ENCODE results near the gene CCDC89.
"Not testable (repeated sequence)": the region's sequence is repeated elsewhere in the genome, so short reads cannot be mapped to it uniquely, and the experiment has no call there.

The CCDC89 gene

DNA sequence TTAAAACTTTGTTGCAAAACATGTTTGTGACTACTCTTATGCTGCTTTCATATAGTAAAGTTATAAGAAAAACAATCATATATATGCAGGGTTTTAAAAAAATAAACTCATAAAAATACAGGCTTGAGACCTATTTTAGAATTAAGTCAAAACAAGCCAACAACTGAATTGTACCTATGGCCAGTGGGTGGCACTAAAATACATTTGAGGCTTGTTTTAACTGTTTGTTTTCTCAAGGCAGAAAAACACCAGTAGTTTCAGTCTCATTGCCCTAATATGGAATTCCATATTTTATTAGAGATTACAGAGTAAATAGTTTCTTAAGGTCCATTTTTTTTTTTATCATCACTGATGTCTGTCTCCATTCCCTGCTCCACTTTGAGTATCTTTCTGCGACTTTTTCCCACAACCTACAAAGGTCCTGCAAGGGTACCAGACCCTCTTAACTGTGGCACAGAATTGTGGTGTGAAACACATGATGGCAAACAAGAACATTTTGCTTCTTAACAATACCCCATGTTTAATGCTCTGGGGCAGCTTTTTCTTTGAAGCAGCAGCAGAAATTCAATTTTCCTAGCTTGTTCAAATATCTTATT, 8.5 kb upstream of the CCDC89 start:
- peak; percentile 77 for DNase-seq (ENCODE audit: low spot score)

GRCh38 chr11:85685125-85685819, 723 bp downstream of the CCDC89 start:
- DNase-seq (ENCODE audit: low spot score): peak; percentile 29

GRCh38 chr11:85682330-85683305, 3.4 kb downstream of the CCDC89 start:
- DNase-seq (ENCODE audit: low spot score): peak; percentile 38

DNA sequence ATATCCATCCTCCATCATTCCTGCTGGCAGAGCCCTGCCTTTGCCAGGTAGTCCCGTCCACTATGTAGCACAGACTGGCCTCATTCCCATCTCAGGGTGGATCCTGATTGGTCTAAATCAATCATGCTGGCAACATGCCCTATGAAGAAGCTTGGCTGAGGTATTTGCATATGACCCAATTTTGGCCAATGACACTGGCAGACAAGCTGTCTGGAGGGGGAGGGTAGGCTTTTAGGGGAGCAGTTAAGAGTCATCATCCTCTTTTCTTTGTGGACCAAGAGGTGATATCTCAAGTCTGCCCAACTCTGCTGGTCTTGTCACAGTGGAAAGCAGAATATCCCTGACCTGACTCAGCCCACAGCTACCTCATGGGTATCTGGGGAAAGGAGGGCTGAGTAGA, 5.1 kb downstream of the CCDC89 start:
- no peak for DNase-seq (ENCODE audit: low spot score)

GRCh38 chr11:85679576-85679975, 6.4 kb downstream of the CCDC89 start:
- DNase-seq (ENCODE audit: low spot score): no peak

DNA sequence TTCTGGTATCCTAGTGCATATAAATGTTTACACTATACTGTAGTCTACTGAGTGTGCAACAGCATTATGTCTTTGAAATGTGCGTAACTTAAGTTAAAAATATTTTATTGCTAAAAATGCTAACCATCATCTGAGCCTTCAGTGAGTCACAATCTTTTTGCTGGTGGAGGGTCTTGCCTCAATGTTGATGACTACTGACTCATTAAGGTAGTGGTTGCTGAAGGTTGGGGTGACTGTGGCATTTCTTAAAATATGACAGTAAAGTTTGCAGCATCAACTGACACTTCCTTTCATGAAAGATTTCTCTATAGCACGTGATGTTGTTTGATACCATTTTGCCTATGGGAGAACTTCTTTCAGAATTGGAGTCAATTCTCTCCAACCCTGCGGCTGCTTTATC, 12.6 kb downstream of the CCDC89 start:
- DNase-seq (ENCODE audit: low spot score): no peak

DNA sequence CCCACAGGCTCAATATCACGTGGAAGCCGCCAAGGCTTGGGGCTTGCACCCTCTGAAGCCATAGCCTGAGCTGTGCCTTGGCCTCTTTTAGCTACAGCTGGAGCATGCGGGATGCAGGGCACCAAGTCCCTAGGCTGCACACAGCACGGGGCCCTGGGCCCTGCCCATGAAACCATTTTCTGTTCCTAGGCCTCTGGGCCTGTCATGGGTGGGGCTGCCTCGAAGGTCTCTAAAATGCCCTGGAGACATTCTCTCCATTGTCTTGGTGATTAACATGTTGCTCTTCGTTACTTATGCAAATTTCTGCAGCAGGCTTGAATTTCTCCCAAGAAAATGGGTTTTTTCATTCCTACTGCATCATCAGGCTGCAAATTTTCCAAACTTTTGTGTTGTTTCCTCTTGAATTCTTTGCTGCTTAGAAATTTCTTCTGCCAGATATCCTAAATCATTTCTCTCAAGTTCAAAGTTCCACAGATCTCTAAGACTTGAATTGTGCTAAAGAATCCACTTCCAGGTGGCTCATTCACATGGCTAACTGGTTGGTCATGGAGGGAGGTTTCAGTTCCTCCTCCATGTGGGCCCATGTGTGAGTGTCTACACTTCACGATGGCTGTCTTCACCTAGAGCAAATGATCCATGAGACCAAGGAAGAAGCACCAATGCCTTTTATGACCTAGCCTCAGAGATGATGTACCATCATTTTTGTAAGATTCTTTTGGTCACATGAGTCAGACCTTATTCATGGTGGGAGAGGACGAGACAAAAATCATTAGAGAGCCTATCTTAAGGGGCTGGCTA, 13.7 kb downstream of the CCDC89 start:
- DNase-seq (ENCODE audit: low spot score): no peak

DNA sequence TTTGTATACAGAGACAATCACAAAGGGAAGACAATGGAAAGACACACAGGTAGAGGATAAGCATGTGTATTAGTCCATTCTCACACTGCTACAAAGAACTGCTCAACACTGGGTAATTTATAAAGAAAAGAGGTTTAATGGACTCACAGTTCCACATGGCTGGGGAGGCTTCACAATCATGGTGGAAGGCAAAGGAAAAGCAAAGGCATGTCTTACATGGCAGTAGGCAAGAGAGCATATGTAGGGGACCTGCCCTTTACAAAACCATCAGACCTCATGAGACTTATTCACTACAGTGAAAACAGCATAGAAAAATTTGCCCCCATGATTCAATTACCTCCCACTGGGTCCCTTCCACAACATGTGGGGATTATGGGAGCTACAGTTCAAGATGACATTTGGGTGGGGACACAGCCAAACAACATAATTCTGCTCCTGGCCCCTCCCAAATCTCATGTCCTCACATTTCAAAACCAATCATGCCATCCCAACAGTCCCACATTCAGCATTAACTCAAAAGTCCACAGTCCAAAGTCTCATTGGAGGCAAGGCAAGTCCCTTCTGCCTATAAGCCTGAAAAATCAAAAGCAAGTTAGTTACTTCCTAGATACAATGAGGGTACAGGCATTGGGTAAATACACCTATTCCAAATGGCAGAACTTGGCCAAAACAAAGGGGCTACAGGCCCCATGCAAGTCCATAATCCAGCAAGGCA, 14.9 kb downstream of the CCDC89 start:
- DNase-seq (ENCODE audit: low spot score): not testable (repeated sequence)

DNA sequence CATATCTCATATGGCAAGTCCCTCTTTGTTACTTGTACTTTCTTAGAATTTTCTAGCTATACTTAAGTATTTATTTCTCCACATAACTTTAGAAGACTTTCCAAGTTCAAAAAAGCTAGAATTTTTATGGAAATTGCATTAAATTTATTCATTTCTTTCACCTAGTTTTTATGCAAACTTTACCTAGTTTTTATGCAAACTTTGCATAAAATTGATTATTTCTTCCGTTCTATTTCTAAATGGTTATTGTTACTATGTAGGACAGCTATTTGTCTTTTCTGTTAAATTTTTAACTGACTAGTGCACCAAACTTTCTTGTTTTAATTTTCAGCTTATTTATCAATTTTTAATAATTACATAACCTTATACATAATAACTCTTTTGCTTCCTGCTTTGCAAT, 17.8 kb downstream of the CCDC89 start:
- no peak for DNase-seq (ENCODE audit: low spot score)

- DNase-seq (ENCODE audit: low spot score): no peak
These were observed 19.3 kb downstream of the CCDC89 start for GRCh38 chr11:85666687-85667086.

DNA sequence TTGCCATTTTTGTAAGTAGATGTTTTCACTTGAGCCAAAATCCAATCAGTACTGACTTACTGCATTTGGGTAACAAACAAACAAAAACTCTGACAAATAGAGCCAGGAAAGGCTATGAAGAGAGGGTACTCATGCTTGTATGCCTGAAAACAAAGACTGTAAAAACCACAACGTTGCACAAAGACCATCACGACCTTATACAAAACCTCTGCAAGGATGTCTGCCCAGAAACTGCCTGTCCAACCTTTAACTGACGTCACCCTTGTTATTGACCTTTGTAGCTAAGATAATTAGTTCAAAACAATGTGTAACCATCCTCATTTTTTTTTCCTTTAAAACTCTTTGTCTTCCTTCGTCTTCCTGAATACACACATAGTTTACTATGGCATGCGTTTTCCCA, 20.3 kb downstream of the CCDC89 start:
- DNase-seq (ENCODE audit: low spot score): no peak

- DNase-seq (ENCODE audit: low spot score): peak; percentile 96
These were observed 21.1 kb downstream of the CCDC89 start, which contains the start of gene CREBZF for GRCh38 chr11:85664615-85665481. Gene CREBZF (minus strand): TSS chr11:85665129. CDS start chr11:85664875, 254 bp downstream.

- DNase-seq (ENCODE audit: low spot score): peak; percentile 74
These were observed 22.0 kb downstream of the CCDC89 start for GRCh38 chr11:85663753-85664614.

DNA sequence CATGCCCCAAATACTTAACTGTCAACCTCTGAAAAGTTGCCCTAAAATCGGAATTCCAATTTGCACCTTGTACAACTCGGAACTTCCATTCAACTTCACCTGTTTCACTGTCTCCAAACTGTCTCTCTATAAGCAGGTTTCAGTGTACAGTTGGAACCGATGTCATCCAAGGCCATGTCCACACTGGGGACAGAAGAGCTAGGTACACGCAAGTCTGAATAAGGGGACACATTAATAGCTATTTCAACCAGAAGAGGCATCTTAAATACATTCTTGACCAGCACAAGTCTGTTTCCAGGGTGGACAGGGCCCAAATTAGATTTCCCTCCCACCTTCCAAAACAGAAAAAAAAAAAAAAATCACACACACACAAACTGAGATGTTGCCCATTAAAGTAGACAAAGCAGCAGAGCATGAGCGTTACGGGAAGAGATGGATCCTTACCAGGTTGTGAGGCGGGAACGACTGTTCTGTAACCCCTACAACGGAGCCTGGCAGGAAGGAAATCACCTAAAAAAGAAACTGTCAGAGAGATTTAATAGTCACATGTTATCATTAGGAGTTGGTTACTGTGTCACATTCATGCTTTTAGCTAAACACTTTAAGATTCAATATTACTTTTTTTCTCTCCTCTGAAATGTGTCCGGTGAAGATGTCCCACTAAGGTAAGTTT, 22.8 kb downstream of the CCDC89 start:
- DNase-seq (ENCODE audit: low spot score): no peak

DNA sequence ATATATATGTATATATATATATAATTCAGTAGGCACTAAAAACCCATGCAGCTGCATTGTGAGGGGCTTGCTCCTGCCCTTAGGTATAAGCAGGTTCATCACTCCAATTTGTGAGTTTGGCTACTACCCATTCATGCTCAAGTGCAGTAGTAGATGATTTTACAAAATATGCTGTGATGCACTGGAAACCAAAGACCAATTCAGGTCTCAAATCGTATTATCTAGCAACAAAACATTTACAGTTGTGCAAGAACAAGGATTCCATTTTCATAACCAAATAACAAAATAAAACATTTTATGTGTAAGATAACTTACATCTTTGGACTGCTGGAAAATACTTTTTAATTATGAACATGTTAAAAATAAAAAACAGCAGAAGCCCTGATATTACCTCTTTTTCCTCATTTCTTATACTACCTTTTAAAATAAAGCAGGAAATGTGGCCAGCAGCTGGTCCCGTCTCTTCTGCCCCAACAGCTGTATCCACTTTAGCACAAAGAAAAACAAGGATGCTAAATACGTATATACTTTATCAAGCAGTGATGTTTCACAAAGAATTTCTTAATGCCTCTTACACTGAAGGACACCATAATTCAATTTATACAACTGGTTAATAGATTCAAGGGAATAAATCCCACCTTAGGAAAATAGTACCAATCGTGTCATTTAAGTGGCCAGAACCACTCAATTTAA, 23.9 kb downstream of the CCDC89 start:
- DNase-seq (ENCODE audit: low spot score): no peak

DNA sequence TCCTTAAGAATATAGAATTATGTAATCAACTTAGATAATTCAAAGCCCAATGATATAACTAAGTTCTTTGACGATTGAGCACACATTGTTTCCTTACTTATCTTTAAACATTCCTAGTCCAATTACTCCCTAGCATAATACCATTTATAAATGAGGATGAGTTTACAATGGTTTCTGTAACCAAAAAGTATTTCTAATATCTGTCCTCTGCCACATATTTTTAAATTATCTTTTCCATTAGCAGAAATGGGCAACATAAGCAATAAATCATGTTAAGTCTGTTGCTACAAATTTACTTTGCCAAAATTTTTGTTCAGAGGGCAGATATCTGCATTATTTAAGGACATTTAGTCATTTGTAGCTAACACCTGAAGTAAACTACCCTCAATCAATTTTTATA, 27.8 kb downstream of the CCDC89 start:
- no peak for DNase-seq (ENCODE audit: low spot score)

GRCh38 chr11:85656777-85657176, 29.2 kb downstream of the CCDC89 start:
- DNase-seq (ENCODE audit: low spot score): no peak

DNA sequence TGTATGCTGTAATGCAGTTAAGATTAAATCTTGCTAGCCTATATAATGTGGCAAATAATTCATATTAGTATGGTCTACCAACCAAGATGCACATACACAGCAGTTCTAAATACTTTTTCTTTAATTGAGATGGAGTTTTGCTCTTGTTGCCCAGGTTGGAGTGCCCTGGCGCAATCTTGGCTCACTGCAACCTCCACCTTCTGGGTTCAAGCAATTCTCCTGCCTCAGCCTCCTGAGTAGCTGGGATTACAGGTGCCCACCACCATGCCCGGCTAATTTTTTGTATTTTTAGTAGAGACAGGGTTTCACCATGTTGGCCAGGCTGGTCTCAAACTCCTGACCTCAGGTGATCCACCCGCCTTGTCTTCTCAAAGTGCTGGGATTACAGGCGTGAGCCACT, 31.7 kb downstream of the CCDC89 start:
- DNase-seq (ENCODE audit: low spot score): not testable (repeated sequence)

Measured in pons (tissue), 1 donor.